ENCODE results near the gene MFAP3L. TPM values are rescaled to one million over a fixed set of nuclear protein-coding genes. Genes with fewer than 3 reads are reported as not detected.

MFAP3L gene
- total RNA-seq, 2 donors from 2014 or later = 2.4 to 4.7 TPM

- Histone ChIP-seq H3K27ac (no peak overlapping the region), H3K9ac (ENCODE audit: low read depth in 2 of 2, low read length in 2 of 2) (no peak overlapping the region), H3K9me3 (no peaks in the 10 kb centered on the region), H3K36me3 (no peaks in the 10 kb centered on the region), H3K4me3 (no peak overlapping the region), H3K27me3 (no peaks in the 10 kb centered on the region), H3K4me1 (no peaks in the 10 kb centered on the region)
- intact Hi-C loops (cut with DNase I) = loop anchor here (10.0 kb wide), 1 partner anchor 407 kb away; the partner anchor contains the start of gene NEK1
- no peak for DNase-seq
- TF ChIP-seq, protein P1, sequence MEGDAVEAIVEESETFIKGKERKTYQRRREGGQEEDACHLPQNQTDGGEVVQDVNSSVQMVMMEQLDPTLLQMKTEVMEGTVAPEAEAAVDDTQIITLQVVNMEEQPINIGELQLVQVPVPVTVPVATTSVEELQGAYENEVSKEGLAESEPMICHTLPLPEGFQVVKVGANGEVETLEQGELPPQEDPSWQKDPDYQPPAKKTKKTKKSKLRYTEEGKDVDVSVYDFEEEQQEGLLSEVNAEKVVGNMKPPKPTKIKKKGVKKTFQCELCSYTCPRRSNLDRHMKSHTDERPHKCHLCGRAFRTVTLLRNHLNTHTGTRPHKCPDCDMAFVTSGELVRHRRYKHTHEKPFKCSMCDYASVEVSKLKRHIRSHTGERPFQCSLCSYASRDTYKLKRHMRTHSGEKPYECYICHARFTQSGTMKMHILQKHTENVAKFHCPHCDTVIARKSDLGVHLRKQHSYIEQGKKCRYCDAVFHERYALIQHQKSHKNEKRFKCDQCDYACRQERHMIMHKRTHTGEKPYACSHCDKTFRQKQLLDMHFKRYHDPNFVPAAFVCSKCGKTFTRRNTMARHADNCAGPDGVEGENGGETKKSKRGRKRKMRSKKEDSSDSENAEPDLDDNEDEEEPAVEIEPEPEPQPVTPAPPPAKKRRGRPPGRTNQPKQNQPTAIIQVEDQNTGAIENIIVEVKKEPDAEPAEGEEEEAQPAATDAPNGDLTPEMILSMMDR (IDR thresholded peaks at IDR 0.05) = no peak
Measured at GRCh38 chr4:170022211-170022610, 4.0 kb downstream of the MFAP3L start.

- no peaks in the 10 kb centered on the region for H3K36me3 ChIP-seq
- intact Hi-C loops (cut with DNase I) = no loop called here
- TF ChIP-seq, protein P1 (IDR thresholded peaks at IDR 0.05) = no peak
- no peaks in the 10 kb centered on the region for H3K9me3 ChIP-seq
- no peak overlapping the region for H3K4me3 ChIP-seq
- H3K27ac ChIP-seq = no peak overlapping the region
- no peak for DNase-seq
- H3K9ac ChIP-seq (ENCODE audit: low read depth in 2 of 2, low read length in 2 of 2) = no peak overlapping the region
- H3K27me3 ChIP-seq = no peaks in the 10 kb centered on the region
- no peaks in the 10 kb centered on the region for H3K4me1 ChIP-seq
Measured at GRCh38 chr4:170017252-170017651, 8.9 kb downstream of the MFAP3L start.

DNA sequence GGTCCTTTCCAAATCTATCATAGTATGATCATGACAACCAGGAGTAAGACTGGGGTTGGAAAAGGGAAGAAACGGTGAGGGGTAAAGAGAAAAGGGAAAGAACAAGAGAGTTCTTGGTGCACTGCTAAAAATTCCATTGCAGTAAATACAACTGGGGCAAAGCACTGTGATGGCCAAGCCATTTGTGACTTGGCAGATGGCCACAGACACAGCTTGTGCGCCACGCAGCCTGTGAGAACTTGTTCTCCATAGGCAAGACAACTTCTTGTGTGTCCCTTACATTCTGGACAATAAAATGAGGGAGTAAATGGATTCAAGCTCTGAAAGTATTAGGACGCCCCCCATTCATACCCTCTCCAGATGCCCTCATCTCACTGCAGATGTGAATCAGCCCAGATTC lies 10.9 kb downstream of the MFAP3L start:
- intact Hi-C loops (cut with DNase I) = no loop called here
- H3K27me3 ChIP-seq = no peaks in the 10 kb centered on the region
- H3K27ac ChIP-seq = no peak overlapping the region
- H3K36me3 ChIP-seq = no peaks in the 10 kb centered on the region
- H3K4me3 ChIP-seq = no peak overlapping the region
- H3K9ac ChIP-seq (ENCODE audit: low read depth in 2 of 2, low read length in 2 of 2) = no peak overlapping the region
- DNase-seq = no peak
- no peaks in the 10 kb centered on the region for H3K9me3 ChIP-seq
- H3K4me1 ChIP-seq = no peaks in the 10 kb centered on the region
- TF ChIP-seq, protein P1 (IDR thresholded peaks at IDR 0.05) = no peak

- no peaks in the 10 kb centered on the region for H3K4me1 ChIP-seq
- H3K27ac ChIP-seq = no peak overlapping the region
- TF ChIP-seq, protein P1 (IDR thresholded peaks at IDR 0.05) = no peak
- no peaks in the 10 kb centered on the region for H3K27me3 ChIP-seq
- DNase-seq = no peak
- H3K9ac ChIP-seq (ENCODE audit: low read depth in 2 of 2, low read length in 2 of 2) = no peak overlapping the region
- intact Hi-C loops (cut with DNase I) = no loop called here
- no peaks in the 10 kb centered on the region for H3K36me3 ChIP-seq
- no peaks in the 10 kb centered on the region for H3K9me3 ChIP-seq
- no peak overlapping the region for H3K4me3 ChIP-seq
Measured at GRCh38 chr4:170014359-170015011, 11.7 kb downstream of the MFAP3L start.

DNA sequence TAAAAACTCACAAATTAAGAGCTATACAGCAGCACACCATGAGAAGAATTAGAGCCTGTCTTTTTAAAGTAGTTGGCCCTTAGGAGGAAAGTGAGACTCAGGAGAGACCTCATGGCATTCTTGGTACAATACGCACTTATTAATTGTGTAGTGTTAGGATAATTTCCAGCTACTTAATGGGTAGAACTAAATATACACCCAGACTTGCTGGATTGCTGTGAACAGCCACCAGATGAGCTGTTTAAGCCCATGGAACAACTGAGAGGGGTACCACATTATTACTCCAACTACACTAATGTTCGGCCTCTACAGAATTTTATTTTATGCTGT lies 13.6 kb downstream of the MFAP3L start:
- Histone ChIP-seq H3K9me3 (no peaks in the 10 kb centered on the region), H3K4me3 (no peak overlapping the region), H3K9ac (ENCODE audit: low read depth in 2 of 2, low read length in 2 of 2) (no peak overlapping the region), H3K4me1 (no peaks in the 10 kb centered on the region), H3K27me3 (no peaks in the 10 kb centered on the region), H3K36me3 (no peaks in the 10 kb centered on the region), H3K27ac (no peak overlapping the region)
- intact Hi-C loops (cut with DNase I) = no loop called here
- DNase-seq = no peak
- TF ChIP-seq, protein P1 (IDR thresholded peaks at IDR 0.05) = no peak

All from colonic mucosa (tissue), 4 donors.